ENCODE results near the gene TBC1D8. TPM values are rescaled to one million over a fixed set of nuclear protein-coding genes. Genes with fewer than 3 reads are reported as not detected.

The TBC1D8 gene
- total and polyA plus RNA-seq, 2 of the 8 experiments (the other 6 are each of a cell fraction or from before 2014, with no cell fraction given) = 20.8 to 21.8 TPM

GRCh38 chr2:101011152-101011551, 140.0 kb downstream of the TBC1D8 start:
- no peaks in the 10 kb centered on the region for H3K79me2 ChIP-seq (ENCODE audit: control insufficient read depth in 1 of 2, insufficient read depth in 2 of 2, low read length in 2 of 2)
- no peak overlapping the region for H2AK5ac ChIP-seq (ENCODE audit: low read depth, low read length)
- no peak overlapping the region for H2BK12ac ChIP-seq (ENCODE audit: low read depth, low read length)
- H3K14ac ChIP-seq (ENCODE audit: insufficient read length) = no peak overlapping the region
- H3K4me1 ChIP-seq (replicated peaks in 1 of 4; ENCODE audit: control insufficient read depth in 3 of 4, insufficient read depth in 4 of 4, low read length in 3 of 4) = no peaks in the 10 kb centered on the region; a peak in 1 of 7 replicates
- H2AFZ ChIP-seq (ENCODE audit: low read length) = no peak overlapping the region
- H2BK15ac ChIP-seq (ENCODE audit: low read length) = no peak overlapping the region
- H3K9me3 ChIP-seq (ENCODE audit: insufficient read depth in 2 of 2, low read depth in 1 of 2, low read length in 1 of 2) = no peaks in the 10 kb centered on the region
- ChIA-PET CTCF (ENCODE audit: partially characterized antibody) (interaction anchor here (0.6 to 3.6 kb wide), 4 partner anchors 16 to 401 kb away, joined by 3 to 19 read pairs (median 6); no protein-coding TSS in a partner anchor), POLR2A (ENCODE audit: partially characterized antibody) (interaction anchor here (0.6 to 1.4 kb wide), 4 partner anchors 9 to 142 kb away, joined by 3 to 7 read pairs (median 3); partner anchors contain the start of gene RPL31)
- H2BK20ac ChIP-seq (ENCODE audit: low read length) = no peak overlapping the region
- H3K79me1 ChIP-seq (ENCODE audit: low read depth, low read length) = no peaks in the 10 kb centered on the region; the same call in 1 of the 2 replicates
- H3K4ac ChIP-seq (replicated peaks; ENCODE audit: insufficient read length, low read depth, low read length) = no peak overlapping the region
- WGBS, 2 experiments (ENCODE audit: extremely low coverage in 1 of 2, insufficient coverage in 1 of 2, insufficient read length in 1 of 2, insufficient replicate concordance in 2 of 2, low coverage in 1 of 2, low lambda C conversion rate in 2 of 2, missing lambda C conversion rate in 1 of 2) = 75% methylated on average over 10 of the region's 10 CpGs; no CpG with 5 or more reads in 1 of the 2 experiments
- no peak overlapping the region for H3K4me2 ChIP-seq (ENCODE audit: insufficient read depth in 1 of 2, low read depth in 2 of 2, low read length in 2 of 2)
- no peaks in the 10 kb centered on the region for H3K23me2 ChIP-seq (ENCODE audit: low read depth, low read length)
- no peak overlapping the region for H3K56ac ChIP-seq (replicated peaks; ENCODE audit: insufficient read length, low read depth, low read length)
- FAIRE-seq (no peak), DNase-seq (ENCODE audit: low read depth in 1 of 2, low spot score in 2 of 2) (no peak)
- no peak overlapping the region for H4K5ac ChIP-seq (ENCODE audit: insufficient read length, low read depth, low read length)
- H3K27me3 ChIP-seq (replicated peaks in 1 of 4; ENCODE audit: control insufficient read depth in 3 of 4, extremely low read depth in 1 of 4, insufficient read depth in 3 of 4, low read length in 3 of 4) = no peaks in the 10 kb centered on the region; a peak in 1 of 7 replicates
- no peak overlapping the region for H3K4me3 ChIP-seq (ENCODE audit: extremely low read depth in 1 of 4, insufficient read depth in 2 of 4, low read depth in 3 of 4, low read length in 4 of 4)
- peaks cover 9 to 74% (median 34%) of the 10 kb centered on the region in 4 experiments for H3K36me3 ChIP-seq (ENCODE audit: control insufficient read depth in 2 of 4, insufficient read depth in 4 of 4, low read length in 3 of 4)
- H4K20me1 ChIP-seq (replicated peaks in 1 of 2; ENCODE audit: control insufficient read depth in 1 of 2, insufficient read depth in 2 of 2, low read length in 2 of 2) = peaks cover 6 to 16% of the 10 kb centered on the region in 2 experiments
- no peak overlapping the region for H3K27ac ChIP-seq (ENCODE audit: low read depth, low read length)
- no peak overlapping the region for H4K8ac ChIP-seq (ENCODE audit: extremely low read depth, insufficient read depth, low read length)
- no peak overlapping the region for H3K23ac ChIP-seq (ENCODE audit: insufficient read length)
- no peak overlapping the region for H2BK120ac ChIP-seq (replicated peaks; ENCODE audit: low read depth, low read length)
- H3K18ac ChIP-seq (ENCODE audit: extremely low read depth, low read length) = no peak overlapping the region
- no peak overlapping the region for H4K91ac ChIP-seq (replicated peaks; ENCODE audit: insufficient read length, low read length)
- no peak overlapping the region for H2BK5ac ChIP-seq (ENCODE audit: low read depth, low read length)
- H3K9ac ChIP-seq (replicated peaks in 1 of 4; ENCODE audit: extremely low read depth in 1 of 4, low read depth in 3 of 4, low read length in 3 of 4) = no peak overlapping the region
- no peak for TF ChIP-seq CEBPB (IDR thresholded peaks at IDR 0.05; ENCODE audit: low read depth, low read length)
- TF ChIP-seq SIN3A (conservative IDR thresholded peaks at IDR 0.05 in 1 of 2, IDR thresholded peaks at IDR 0.05 in 1 of 2; ENCODE audit: low read depth in 1 of 2, low read length in 2 of 2) = no peak
- no peak for TF ChIP-seq CHD2 (IDR thresholded peaks at IDR 0.05; ENCODE audit: low read length)
- no peak for TF ChIP-seq RNF2 (IDR thresholded peaks at IDR 0.05; ENCODE audit: borderline replicate concordance, low read depth, low read length, missing control alignments, poor library complexity, severe bottlenecking)
- TF ChIP-seq NANOG (IDR thresholded peaks at IDR 0.05; ENCODE audit: insufficient read depth, low read depth, low read length, poor library complexity, severe bottlenecking) = no peak
- no peak for TF ChIP-seq EGR1 (IDR thresholded peaks at IDR 0.05; ENCODE audit: borderline replicate concordance, low read depth, low read length)
- no peak for TF ChIP-seq SP1 (IDR thresholded peaks at IDR 0.05; ENCODE audit: low read depth, low read length)
- TF ChIP-seq RXRA (IDR thresholded peaks at IDR 0.05; ENCODE audit: insufficient read depth, low read depth, low read length) = no peak
- no peak for TF ChIP-seq JUND (IDR thresholded peaks at IDR 0.05; ENCODE audit: low read length)
- no peak for TF ChIP-seq SIX5 (IDR thresholded peaks at IDR 0.05; ENCODE audit: low read depth, low read length)
- no peak for TF ChIP-seq CTBP2 (IDR thresholded peaks at IDR 0.05; ENCODE audit: borderline replicate concordance, insufficient read depth, insufficient read length, low read length)
- TF ChIP-seq POLR2A (IDR thresholded peaks at IDR 0.05; ENCODE audit: control extremely low read depth in 1 of 2, low read depth in 2 of 2, low read length in 2 of 2) = peak in 1 of 2 experiments; percentile 25; a peak in 1 of 3 replicates
- no peak for TF ChIP-seq POU5F1 (IDR thresholded peaks at IDR 0.05; ENCODE audit: low read depth, low read length)
- TF ChIP-seq PHF8 (conservative IDR thresholded peaks at IDR 0.05; ENCODE audit: low read depth, low read length) = no peak
